Measurements from ENCODE around the gene DOCK1.

Gene DOCK1

GRCh38 chr10:127497685-127498084 lies 592.5 kb downstream of the DOCK1 start:
- no peak overlapping the region for H3K18ac ChIP-seq (ENCODE audit: low read length)
- no peak overlapping the region for H4K12ac ChIP-seq (ENCODE audit: low read depth, low read length)
- no peak overlapping the region for H3K4me2 ChIP-seq (ENCODE audit: low read length)
- H3K27me3 ChIP-seq (ENCODE audit: insufficient read depth, low read length): no peaks in the 10 kb centered on the region
- H3K4ac ChIP-seq (ENCODE audit: low read depth, low read length): no peak overlapping the region
- no peak overlapping the region for H3K23ac ChIP-seq (ENCODE audit: low read length)
- H2AFZ ChIP-seq (ENCODE audit: insufficient read depth, low read length, poor library complexity): no peak overlapping the region
- no peaks in the 10 kb centered on the region for H3K9me3 ChIP-seq (ENCODE audit: insufficient read depth, low read depth, low read length)
- H3K27ac ChIP-seq (ENCODE audit: low read depth, low read length): no peak overlapping the region
- no peaks in the 10 kb centered on the region for H3K79me2 ChIP-seq (ENCODE audit: control insufficient read depth, insufficient read depth, low read length, poor library complexity)
- H2BK12ac ChIP-seq (ENCODE audit: low read length): no peak overlapping the region
- no CpG with 5 or more reads among the region's 10 CpGs for WGBS (ENCODE audit: extremely low coverage, insufficient coverage, insufficient read length)
- no peak overlapping the region for H3K4me3 ChIP-seq (ENCODE audit: low read depth, low read length)
- no peak overlapping the region for H4K8ac ChIP-seq (ENCODE audit: low read depth, low read length)
- no peak overlapping the region for H2AK5ac ChIP-seq (ENCODE audit: low read length)
- no peak overlapping the region for H3K14ac ChIP-seq (ENCODE audit: low read length)
- H3K79me1 ChIP-seq (ENCODE audit: low read length): no peaks in the 10 kb centered on the region
- no peaks in the 10 kb centered on the region for H3K36me3 ChIP-seq (ENCODE audit: control insufficient read depth in 1 of 2, insufficient read depth in 2 of 2, low read length in 2 of 2)
- no peak overlapping the region for H2BK5ac ChIP-seq (ENCODE audit: low read depth, low read length, poor library complexity)
- no peak overlapping the region for H4K91ac ChIP-seq (ENCODE audit: low read depth, low read length)
- H2BK120ac ChIP-seq (ENCODE audit: insufficient read depth, low read length, poor library complexity): no peak overlapping the region
- H3K9ac ChIP-seq (ENCODE audit: low read length): no peak overlapping the region
- no peaks in the 10 kb centered on the region for H3K4me1 ChIP-seq (ENCODE audit: control insufficient read depth in 1 of 2, insufficient read depth in 2 of 2, low read length in 2 of 2)
- no peak for DNase-seq

GRCh38 chr10:127498087-127498486 lies 592.9 kb downstream of the DOCK1 start:
- no peaks in the 10 kb centered on the region for H3K79me1 ChIP-seq (ENCODE audit: low read length)
- no peak overlapping the region for H3K9ac ChIP-seq (ENCODE audit: low read length)
- H3K14ac ChIP-seq (ENCODE audit: low read length): no peak overlapping the region
- no peak overlapping the region for H3K4ac ChIP-seq (ENCODE audit: low read depth, low read length)
- no peaks in the 10 kb centered on the region for H3K36me3 ChIP-seq (ENCODE audit: control insufficient read depth in 1 of 2, insufficient read depth in 2 of 2, low read length in 2 of 2)
- H3K27ac ChIP-seq (ENCODE audit: low read depth, low read length): no peak overlapping the region
- DNase-seq: no peak
- H2AFZ ChIP-seq (ENCODE audit: insufficient read depth, low read length, poor library complexity): no peak overlapping the region
- no CpG with 5 or more reads among the region's 14 CpGs for WGBS (ENCODE audit: extremely low coverage, insufficient coverage, insufficient read length)
- H3K4me3 ChIP-seq (ENCODE audit: low read depth, low read length): no peak overlapping the region
- no peak overlapping the region for H3K18ac ChIP-seq (ENCODE audit: low read length)
- H4K8ac ChIP-seq (ENCODE audit: low read depth, low read length): no peak overlapping the region
- no peak overlapping the region for H3K23ac ChIP-seq (ENCODE audit: low read length)
- no peak overlapping the region for H4K91ac ChIP-seq (ENCODE audit: low read depth, low read length)
- H2BK120ac ChIP-seq (ENCODE audit: insufficient read depth, low read length, poor library complexity): no peak overlapping the region
- H2AK5ac ChIP-seq (ENCODE audit: low read length): no peak overlapping the region
- no peak overlapping the region for H3K4me2 ChIP-seq (ENCODE audit: low read length)
- H2BK12ac ChIP-seq (ENCODE audit: low read length): no peak overlapping the region
- H2BK5ac ChIP-seq (ENCODE audit: low read depth, low read length, poor library complexity): no peak overlapping the region
- H3K27me3 ChIP-seq (ENCODE audit: insufficient read depth, low read length): no peaks in the 10 kb centered on the region
- no peaks in the 10 kb centered on the region for H3K79me2 ChIP-seq (ENCODE audit: control insufficient read depth, insufficient read depth, low read length, poor library complexity)
- H4K12ac ChIP-seq (ENCODE audit: low read depth, low read length): no peak overlapping the region
- H3K9me3 ChIP-seq (ENCODE audit: insufficient read depth, low read depth, low read length): no peaks in the 10 kb centered on the region
- H3K4me1 ChIP-seq (ENCODE audit: control insufficient read depth in 1 of 2, insufficient read depth in 2 of 2, low read length in 2 of 2): no peaks in the 10 kb centered on the region

- Histone ChIP-seq H3K14ac (ENCODE audit: low read length) (no peak overlapping the region), H3K9ac (ENCODE audit: low read length) (no peak overlapping the region), H3K18ac (ENCODE audit: low read length) (no peak overlapping the region), H2AFZ (ENCODE audit: insufficient read depth, low read length, poor library complexity) (no peak overlapping the region), H4K91ac (ENCODE audit: low read depth, low read length) (no peak overlapping the region), H3K23ac (ENCODE audit: low read length) (no peak overlapping the region), H4K8ac (ENCODE audit: low read depth, low read length) (no peak overlapping the region), H3K36me3 (ENCODE audit: control insufficient read depth in 1 of 2, insufficient read depth in 2 of 2, low read length in 2 of 2) (no peaks in the 10 kb centered on the region), H3K9me3 (ENCODE audit: insufficient read depth, low read depth, low read length) (no peaks in the 10 kb centered on the region), H2AK5ac (ENCODE audit: low read length) (no peak overlapping the region), H3K4me2 (ENCODE audit: low read length) (no peak overlapping the region), H3K4me1 (ENCODE audit: control insufficient read depth in 1 of 2, insufficient read depth in 2 of 2, low read length in 2 of 2) (no peaks in the 10 kb centered on the region), H2BK120ac (ENCODE audit: insufficient read depth, low read length, poor library complexity) (no peak overlapping the region), H2BK5ac (ENCODE audit: low read depth, low read length, poor library complexity) (no peak overlapping the region), H3K79me2 (ENCODE audit: control insufficient read depth, insufficient read depth, low read length, poor library complexity) (no peaks in the 10 kb centered on the region), H3K4me3 (ENCODE audit: low read depth, low read length) (no peak overlapping the region), H2BK12ac (ENCODE audit: low read length) (no peak overlapping the region), H3K4ac (ENCODE audit: low read depth, low read length) (no peak overlapping the region), H3K27ac (ENCODE audit: low read depth, low read length) (no peak overlapping the region), H3K79me1 (ENCODE audit: low read length) (no peaks in the 10 kb centered on the region), H4K12ac (ENCODE audit: low read depth, low read length) (no peak overlapping the region), H3K27me3 (ENCODE audit: insufficient read depth, low read length) (no peaks in the 10 kb centered on the region)
- WGBS (ENCODE audit: extremely low coverage, insufficient coverage, insufficient read length): no CpG with 5 or more reads among the region's 8 CpGs
- no peak for DNase-seq
Measured at GRCh38 chr10:127500127-127500526, 594.9 kb downstream of the DOCK1 start.

Measured in trophoblast cell (in vitro differentiated cells and primary cell).